Neural cell (in vitro differentiated cells): Measurements from ENCODE around the gene ZNF334. TPM values are rescaled to one million over a fixed set of nuclear protein-coding genes. Genes with fewer than 3 reads are reported as not detected.

ENCODE experiments used
- H2AFZ ChIP-seq: fragments of 200-600, 300-800 bp; sonication (generic), shearing (Covaris generic); 2 replicates; pipeline ENCODE4 v1.6.0; 2014; ENCODE audit warnings: low read depth, mild to moderate bottlenecking, antibody characterized with exemption, low read length, moderate library complexity
- H3F3A ChIP-seq: fragments of 200-600 bp; shearing (Covaris generic); 2 replicates; pipeline ENCODE4 v1.6.1; 2016; ENCODE audit warnings: mild to moderate bottlenecking, moderate library complexity, mixed read lengths, antibody characterized with exemption, low read length; ENCODE audit not compliant: insufficient read depth, poor library complexity, severe bottlenecking
- H3K27ac ChIP-seq: fragments of 200-600, 300-800 bp; sonication (generic), shearing (Covaris generic); 2 replicates; pipeline ENCODE4 v1.5.1; 2014; ENCODE audit warnings: mild to moderate bottlenecking, low read length, moderate library complexity
- H3K27me3 ChIP-seq: fragments of 300-800, 200-600 bp; sonication (generic), shearing (Covaris generic); 2 replicates; pipeline ENCODE4 v1.6.0; 2014; ENCODE audit warnings: mild to moderate bottlenecking, low read depth, low read length, moderate library complexity; ENCODE audit not compliant: insufficient read depth
- H3K36me3 ChIP-seq: fragments of 300-800, 200-600 bp; sonication (generic), shearing (Covaris generic); 2 replicates; pipeline ENCODE4 v1.5.1; 2014; ENCODE audit warnings: mild to moderate bottlenecking, antibody characterized with exemption, low read length, moderate library complexity; ENCODE audit not compliant: insufficient read depth
- H3K4me2 ChIP-seq: fragments of 300-800, 200-600 bp; sonication (generic), shearing (Covaris generic); 2 replicates; pipeline ENCODE4 v1.6.0; 2014; ENCODE audit warnings: mild to moderate bottlenecking, low read length
- H3K4me3 ChIP-seq: fragments of 300-800, 200-600 bp; sonication (generic), shearing (Covaris generic); 2 replicates; pipeline ENCODE4 v1.5.1; 2014; ENCODE audit warnings: mild to moderate bottlenecking, low read length, moderate library complexity
- H3K79me2 ChIP-seq: fragments of 200-600 bp; shearing (Covaris generic); replicated peaks from 2 replicates; pipeline ENCODE4 v1.6.0; 2014; ENCODE audit warnings: mild to moderate bottlenecking, low read length, moderate library complexity; ENCODE audit not compliant: insufficient read depth
- H3K9ac ChIP-seq: fragments of 300-800, 200-600 bp; sonication (generic), shearing (Covaris generic); 2 replicates; pipeline ENCODE4 v1.6.1; 2016; ENCODE audit warnings: mild to moderate bottlenecking, low read length, mixed read lengths
- H3K9me2 ChIP-seq: fragments of 200-600 bp; shearing (Covaris generic); 2 replicates; pipeline ENCODE4 v1.6.1; 2016; ENCODE audit warnings: mild to moderate bottlenecking, low read length, mixed read lengths; ENCODE audit not compliant: insufficient read depth
- H3K9me3 ChIP-seq: fragments of 200-600, 300-800 bp; sonication (generic), shearing (Covaris generic); 2 replicates; pipeline ENCODE4 v1.6.1; 2016; ENCODE audit warnings: mild to moderate bottlenecking, mixed run types, low read length, moderate library complexity, mixed read lengths
- H4K20me1 ChIP-seq: fragments of 200-600 bp; shearing (Covaris generic); 2 replicates; pipeline ENCODE4 v1.6.1; 2016; ENCODE audit warnings: mild to moderate bottlenecking, mixed run types; ENCODE audit not compliant: insufficient read depth
- CTCF ChIP-seq: fragments of 450-650 bp; IDR thresholded peaks from 2 replicates; pipeline ENCODE4 v1.5.1; 2014; ENCODE audit warnings: antibody characterized with exemption, mild to moderate bottlenecking, moderate library complexity; ENCODE audit not compliant: poor library complexity, severe bottlenecking
- EP300 ChIP-seq: fragments of 450-650 bp; conservative IDR thresholded peaks from 2 replicates; pipeline ENCODE4 v1.6.1; 2014; ENCODE audit warnings: antibody characterized with exemption, mild to moderate bottlenecking, moderate library complexity; ENCODE audit not compliant: poor library complexity, severe bottlenecking
- EZH2 ChIP-seq: fragments of 200-600, 300-800 bp; shearing (Covaris generic), sonication (generic); IDR thresholded peaks from 2 replicates; pipeline ENCODE4 v1.6.1; 2014; ENCODE audit warnings: antibody characterized with exemption, low read length, borderline replicate concordance, mild to moderate bottlenecking; ENCODE audit not compliant: insufficient read depth, poor library complexity, severe bottlenecking
- MXI1 ChIP-seq: fragments of 450-650 bp; conservative IDR thresholded peaks from 2 replicates; pipeline ENCODE4 v1.6.1; 2014; ENCODE audit warnings: antibody characterized with exemption, mild to moderate bottlenecking; ENCODE audit not compliant: poor library complexity, severe bottlenecking
- POLR2AphosphoS5 ChIP-seq: IDR thresholded peaks from 2 replicates; pipeline ENCODE4 v1.6.1; 2012
- RAD21 ChIP-seq: fragments of 450-650 bp; conservative IDR thresholded peaks from 2 replicates; pipeline ENCODE4 v1.6.1; 2014; ENCODE audit warnings: antibody characterized with exemption, mild to moderate bottlenecking, moderate library complexity
- REST ChIP-seq: IDR thresholded peaks from 2 replicates; pipeline ENCODE4 v1.6.1; 2012; ENCODE audit warnings: borderline replicate concordance
- SMC3 ChIP-seq: fragments of 450-650 bp; conservative IDR thresholded peaks from 2 replicates; pipeline ENCODE4 v1.6.1; 2014; ENCODE audit warnings: antibody characterized with exemption, mild to moderate bottlenecking, moderate library complexity; ENCODE audit not compliant: poor library complexity
- TAF1 ChIP-seq: IDR thresholded peaks from 2 replicates; pipeline ENCODE4 v1.6.1; 2012; ENCODE audit warnings: low read depth
- polyA plus RNA-seq: library from polyadenylated mRNA; depleted of rRNA; stranded (reverse); fragments of >200 nt; gene quantifications from 2 replicates; pipeline ENCODE4 v1.2.3, GENCODE V29; 2014

Gene ZNF334
- polyA plus RNA-seq, 1 donor from 2014 or later, result 41.5 TPM

GRCh38 chr20:46520976-46521579 lies 7.7 kb upstream of the ZNF334 start:
- H3K9me2 ChIP-seq, result no peaks in the 10 kb centered on the region
- no peak overlapping the region for H3K27ac ChIP-seq
- no peak overlapping the region for H3K4me2 ChIP-seq
- H3F3A ChIP-seq, result no peaks in the 10 kb centered on the region
- H3K36me3 ChIP-seq, result no peaks in the 10 kb centered on the region
- no peaks in the 10 kb centered on the region for H3K79me2 ChIP-seq
- TF ChIP-seq MXI1, result no peak
- no peak for TF ChIP-seq EZH2
- TF ChIP-seq CTCF, result peak; percentile 62
- TF ChIP-seq SMC3, result peak; percentile 62
- peak; percentile 73 for TF ChIP-seq RAD21
- H3K4me3 ChIP-seq, result no peak overlapping the region
- no peak overlapping the region for H2AFZ ChIP-seq
- no peaks in the 10 kb centered on the region for H4K20me1 ChIP-seq
- no peaks in the 10 kb centered on the region for H3K9me3 ChIP-seq
- H3K9ac ChIP-seq, result no peak overlapping the region
- H3K27me3 ChIP-seq, result no peaks in the 10 kb centered on the region

- no peak overlapping the region for H2AFZ ChIP-seq
- TF ChIP-seq EP300 (no peak), CTCF (no peak), TAF1 (no peak), RAD21 (no peak), EZH2 (no peak), SMC3 (no peak), REST (no peak), MXI1 (no peak), POLR2AphosphoS5 (no peak)
- no peaks in the 10 kb centered on the region for H3K9me2 ChIP-seq
- H3F3A ChIP-seq, result no peaks in the 10 kb centered on the region
- no peak overlapping the region for H3K27ac ChIP-seq
- H4K20me1 ChIP-seq, result no peaks in the 10 kb centered on the region
- H3K27me3 ChIP-seq, result no peaks in the 10 kb centered on the region
- no peaks in the 10 kb centered on the region for H3K36me3 ChIP-seq
- no peak overlapping the region for H3K4me3 ChIP-seq
- no peaks in the 10 kb centered on the region for H3K9me3 ChIP-seq
- H3K79me2 ChIP-seq, result no peaks in the 10 kb centered on the region
- no peak overlapping the region for H3K9ac ChIP-seq
- no peak overlapping the region for H3K4me2 ChIP-seq
Measured at GRCh38 chr20:46520540-46520939, 7.2 kb upstream of the ZNF334 start.
